Body of pancreas (tissue), 4 donors: ENCODE data around the gene ANKRD61. TPM values are rescaled to one million over a fixed set of nuclear protein-coding genes. Genes with fewer than 3 reads are reported as not detected.
"Not testable (repeated sequence)": the region's sequence is repeated elsewhere in the genome, so short reads cannot be mapped to it uniquely, and the experiment has no call there.

Source experiments
- ATAC-seq: fragments of 150-250 bp; one replicate; pipeline ENCODE4 v1.9.1; 2016
- DNase-seq, 4 donors: peaks; one replicate each; pipeline ENCODE4 v3.0.0-alpha.2; 2019
- H3K27ac ChIP-seq, 4 donors: fragments of 200-600 bp; sonication (generic); 1 replicate in 3 of 4; 2 replicates in 1 of 4; pipeline versions ENCODE4 v1.5.1 to v1.6.1; 2016 to 2019; ENCODE audit warnings: mild to moderate bottlenecking in 1 of 4, mixed read lengths in 1 of 4, moderate library complexity in 1 of 4
- H3K27me3 ChIP-seq, 2 donors: fragments of 200-600 bp; sonication (generic); one replicate each; pipeline ENCODE4 v1.6.0; 2016; ENCODE audit warnings: mild to moderate bottlenecking in 1 of 2
- H3K36me3 ChIP-seq, 2 donors: fragments of 200-600 bp; sonication (generic); replicated peaks in 1 of 2; 2 replicates each; pipeline ENCODE4 v1.5.1; 2016; ENCODE audit warnings: low read depth in 2 of 2; ENCODE audit not compliant: insufficient read depth in 1 of 2
- H3K4me1 ChIP-seq: fragments of 200-600 bp; sonication (generic); one replicate; pipeline ENCODE4 v1.6.0; 2016
- H3K4me3 ChIP-seq, 2 donors: fragments of 200-600 bp; sonication (generic); 1 replicate in 1 of 2; 2 replicates in 1 of 2; pipeline ENCODE4 v1.5.1; 2016 to 2019
- H3K9me3 ChIP-seq, 3 donors: fragments of 200-600 bp; sonication (generic); 1 replicate in 2 of 3; 2 replicates in 1 of 3; pipeline ENCODE4 v1.5.1; 2016
- POLR2A ChIP-seq, 3 donors: fragments of 450-650 bp; IDR thresholded peaks; one replicate each; pipeline ENCODE4 v1.6.1; 2016; ENCODE audit warnings: antibody characterized with exemption in 3 of 3, mild to moderate bottlenecking in 2 of 3
- WGBS, 2 donors: methylation state at CpG; one replicate each; pipeline ENCODE4 v1.1.5; 2017; 5-methylcytosine and 5-hydroxymethylcytosine counted together
- intact Hi-C: fragments of 100-400 bp; cut with DNase I; formaldehyde crosslinking; loops from one replicate; pipeline ENCODE4 v1.15.1; 2023
- total RNA-seq, 2 donors: library from RNA; depleted of rRNA; stranded (reverse); fragments of >200 nt; gene quantifications; one replicate each; pipeline ENCODE4 v1.1.0, GENCODE V29; 2016
- TF ChIP-seq, protein P1 (sequence below), 7 experiments: fragments of 450-650 bp in 4 of 7; fragments of 200-600 bp in 3 of 7; sonication (generic) in 3 of 7; IDR thresholded peaks; one replicate each; pipeline ENCODE4 v1.5.1; 2016 to 2019; ENCODE audit warnings: antibody characterized with exemption in 7 of 7

Gene ANKRD61
- not detected for total RNA-seq

DNA sequence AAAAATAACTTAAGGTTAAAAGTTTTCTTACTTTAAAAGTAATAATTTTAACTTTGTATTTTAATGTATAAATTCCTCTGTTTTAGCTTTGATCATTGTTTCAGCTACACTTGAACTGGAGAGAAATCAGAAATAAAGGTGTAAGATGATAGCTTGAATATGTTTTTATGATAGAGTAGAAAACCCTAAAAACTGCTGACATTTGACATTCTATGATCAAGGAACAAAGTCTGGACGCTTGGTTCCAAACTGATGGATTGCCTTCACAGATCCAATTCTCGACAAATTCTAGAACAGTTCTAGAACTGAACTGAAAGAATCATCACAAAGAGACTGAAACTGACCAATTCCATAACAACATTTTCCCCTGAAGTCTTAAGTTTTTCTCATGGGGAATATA, at the start of gene ANKRD61:
TSS of gene ANKRD61 (plus strand) at position 389 of the 400 bp plus-strand sequence. CDS start at position 389, 0 bp downstream.
- DNase-seq (no peak), ATAC-seq (no peak)
- Histone ChIP-seq H3K4me1 (no peaks in the 10 kb centered on the region), H3K27me3 (no peaks in the 10 kb centered on the region), H3K9me3 (no peaks in the 10 kb centered on the region), H3K27ac (no peak within 1 kb of the TSS), H3K36me3 (peaks cover 0 to 26% of the 10 kb centered on the region in 2 donors), H3K4me3 (no peak within 1 kb of the TSS)
- 83 to 91% methylated on average over 2 of the region's 2 CpGs for WGBS, 2 donors
- TF ChIP-seq, protein P1, sequence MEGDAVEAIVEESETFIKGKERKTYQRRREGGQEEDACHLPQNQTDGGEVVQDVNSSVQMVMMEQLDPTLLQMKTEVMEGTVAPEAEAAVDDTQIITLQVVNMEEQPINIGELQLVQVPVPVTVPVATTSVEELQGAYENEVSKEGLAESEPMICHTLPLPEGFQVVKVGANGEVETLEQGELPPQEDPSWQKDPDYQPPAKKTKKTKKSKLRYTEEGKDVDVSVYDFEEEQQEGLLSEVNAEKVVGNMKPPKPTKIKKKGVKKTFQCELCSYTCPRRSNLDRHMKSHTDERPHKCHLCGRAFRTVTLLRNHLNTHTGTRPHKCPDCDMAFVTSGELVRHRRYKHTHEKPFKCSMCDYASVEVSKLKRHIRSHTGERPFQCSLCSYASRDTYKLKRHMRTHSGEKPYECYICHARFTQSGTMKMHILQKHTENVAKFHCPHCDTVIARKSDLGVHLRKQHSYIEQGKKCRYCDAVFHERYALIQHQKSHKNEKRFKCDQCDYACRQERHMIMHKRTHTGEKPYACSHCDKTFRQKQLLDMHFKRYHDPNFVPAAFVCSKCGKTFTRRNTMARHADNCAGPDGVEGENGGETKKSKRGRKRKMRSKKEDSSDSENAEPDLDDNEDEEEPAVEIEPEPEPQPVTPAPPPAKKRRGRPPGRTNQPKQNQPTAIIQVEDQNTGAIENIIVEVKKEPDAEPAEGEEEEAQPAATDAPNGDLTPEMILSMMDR (IDR thresholded peaks at IDR 0.05): no peak
- no peak for TF ChIP-seq POLR2A (IDR thresholded peaks at IDR 0.05)
- intact Hi-C loops: no loop called here

DNA sequence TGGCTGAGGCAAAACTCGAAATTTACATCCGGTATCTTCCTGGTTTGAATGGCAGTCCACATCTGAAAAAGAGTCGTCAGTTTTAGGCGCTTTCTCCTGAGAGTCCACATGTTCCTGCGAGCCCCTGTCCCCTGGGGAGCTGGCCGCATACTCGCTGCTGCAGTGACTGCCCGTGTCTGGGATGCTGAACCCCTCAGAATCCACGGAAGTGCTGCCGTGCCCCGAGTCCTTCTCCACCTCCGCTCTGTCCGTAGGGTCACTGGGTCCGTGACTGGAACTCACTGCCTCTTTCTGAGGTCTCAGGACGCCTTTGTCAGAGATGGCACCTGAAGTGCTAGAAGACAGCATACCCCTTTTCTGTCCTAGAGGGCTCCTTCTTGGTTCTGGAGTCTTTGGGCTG, 44.1 kb upstream of the ANKRD61 start:
- H3K27me3 ChIP-seq, H3K4me1 ChIP-seq, intact Hi-C loops, H3K9me3 ChIP-seq, H3K36me3 ChIP-seq, ATAC-seq, DNase-seq, H3K27ac ChIP-seq, H3K4me3 ChIP-seq: not testable (repeated sequence)
- 89 to 90% methylated on average over 15 of the region's 15 CpGs for WGBS, 2 donors

DNA sequence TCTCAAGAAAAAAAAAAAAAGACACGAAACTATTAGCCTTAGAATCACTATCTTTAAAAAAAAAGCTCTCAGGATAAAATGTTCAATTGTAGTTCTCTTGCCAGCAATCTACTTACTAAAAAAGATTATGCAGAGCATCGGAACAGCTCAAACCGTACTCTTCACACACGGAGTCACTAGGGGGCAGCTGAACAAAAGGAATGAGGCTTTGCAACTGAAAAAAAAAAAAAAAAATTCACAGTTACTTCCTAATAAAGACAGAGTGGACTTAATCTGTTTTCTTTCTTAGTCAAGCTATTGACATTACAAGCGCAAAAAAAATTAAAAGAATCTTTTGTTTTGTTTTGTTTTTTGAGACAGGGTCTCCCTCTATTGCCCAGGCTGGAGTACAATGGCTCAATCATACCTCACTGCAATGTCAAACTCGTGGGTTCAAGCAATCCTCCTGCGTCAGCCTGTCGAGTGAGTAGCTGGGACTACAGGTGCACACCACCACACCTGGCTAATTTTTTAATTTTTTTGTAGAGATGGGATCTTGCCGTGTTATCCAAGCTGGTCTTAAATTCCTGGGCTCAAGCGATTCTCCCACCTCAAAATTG, 33.9 kb upstream of the ANKRD61 start:
- intact Hi-C loops: loop anchor here (10.0 kb wide), 1 partner anchor 327 kb away; no protein-coding TSS in a partner anchor
- Histone ChIP-seq H3K36me3 (peaks cover 0 to 5% of the 10 kb centered on the region in 2 donors), H3K4me1 (peaks cover 11% of the 10 kb centered on the region), H3K27ac (no peak overlapping the region), H3K27me3 (no peaks in the 10 kb centered on the region), H3K4me3 (no peak overlapping the region), H3K9me3 (no peaks in the 10 kb centered on the region)
- TF ChIP-seq POLR2A (IDR thresholded peaks at IDR 0.05): no peak
- TF ChIP-seq, protein P1 (IDR thresholded peaks at IDR 0.05): peak; percentile 45 to 82 (median 64)
- DNase-seq: peak; percentile 58 to 75 (median 68)
- ATAC-seq: peak; percentile 79
- WGBS, 2 donors: 49 to 50% methylated on average over 10 of the region's 10 CpGs

DNA sequence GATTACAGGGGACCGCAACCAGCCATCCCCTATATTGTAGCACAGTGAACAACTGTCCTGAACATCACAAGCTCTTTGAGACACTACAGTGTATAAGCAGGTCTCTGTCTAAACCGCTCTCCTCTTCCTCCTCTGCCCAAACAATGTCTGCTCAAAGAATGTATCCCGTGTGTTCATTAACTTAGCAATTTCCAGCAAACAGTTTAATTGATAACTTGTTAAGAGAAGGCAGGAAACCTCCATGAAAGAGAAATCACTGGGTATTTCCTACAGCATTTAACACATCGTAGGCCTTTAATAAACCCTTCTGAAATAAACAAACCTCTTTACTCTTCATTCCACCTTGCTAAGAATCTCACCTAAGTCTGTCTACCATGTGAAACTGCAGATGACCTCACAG, 23.8 kb upstream of the ANKRD61 start:
- WGBS, 2 donors: 71 to 78% methylated on average over 4 of the region's 4 CpGs
- Histone ChIP-seq H3K36me3 (peaks cover 0 to 2% of the 10 kb centered on the region in 2 donors), H3K27me3 (no peaks in the 10 kb centered on the region), H3K27ac (no peak overlapping the region), H3K4me1 (peaks cover 35% of the 10 kb centered on the region), H3K9me3 (no peaks in the 10 kb centered on the region), H3K4me3 (no peak overlapping the region)
- intact Hi-C loops: no loop called here
- no peak for TF ChIP-seq POLR2A (IDR thresholded peaks at IDR 0.05)
- TF ChIP-seq, protein P1 (IDR thresholded peaks at IDR 0.05): no peak
- no peak for DNase-seq
- no peak for ATAC-seq

DNA sequence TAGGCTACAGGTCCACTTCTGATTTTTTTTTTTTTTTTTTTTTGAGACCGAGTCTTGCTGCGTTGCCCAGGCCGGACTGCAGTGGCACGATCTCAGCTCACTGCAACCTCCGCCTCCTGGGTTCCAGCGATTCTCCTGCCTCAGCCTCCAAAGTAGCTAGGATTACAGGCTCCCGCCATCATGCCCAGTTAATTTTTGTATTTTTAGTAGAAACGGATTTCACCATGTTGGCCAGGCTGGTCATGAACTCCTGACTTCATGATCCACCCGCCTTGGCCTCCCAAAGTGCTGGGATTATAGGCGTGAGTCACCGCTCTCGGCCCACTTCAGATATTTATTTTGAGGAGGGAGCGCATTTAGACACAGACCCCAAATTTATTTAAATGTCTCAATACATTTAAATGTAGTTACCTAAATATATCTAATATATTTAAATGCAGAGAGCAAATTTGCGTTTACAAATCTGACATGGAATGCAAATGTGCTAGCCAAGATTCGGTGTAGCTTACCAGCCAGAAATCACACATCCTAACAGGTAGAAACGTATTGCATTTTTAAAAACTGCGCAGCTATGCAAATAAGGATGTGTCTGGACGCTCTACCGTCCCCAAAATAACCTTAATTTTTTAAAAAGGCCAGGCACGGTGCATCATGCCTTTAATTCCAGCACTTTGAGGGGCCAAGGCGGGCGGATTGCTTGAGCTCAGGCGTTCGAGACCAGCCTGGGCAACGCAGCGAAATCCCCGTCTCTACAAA, 23.2 kb upstream of the ANKRD61 start:
- H3K36me3 ChIP-seq, DNase-seq, H3K27me3 ChIP-seq, ATAC-seq, H3K9me3 ChIP-seq, intact Hi-C loops: not testable (repeated sequence)
- peaks cover 40% of the 10 kb centered on the region for H3K4me1 ChIP-seq
- 42 to 49% methylated on average over 27 of the region's 27 CpGs for WGBS, 2 donors
- peak overlapping the region; percentile 20 to 72 for H3K4me3 ChIP-seq
- peak overlapping the region in 1 of 4 donors; percentile 89 for H3K27ac ChIP-seq
